NK-92 treated with Interleukin-12 subunit alpha and Interleukin-12 subunit beta, amount 100 ng/mL, for 24 hours (cell line): ENCODE results near the gene ZNF407.
"Not testable (repeated sequence)": the region's sequence is repeated elsewhere in the genome, so short reads cannot be mapped to it uniquely, and the experiment has no call there.

ENCODE experiments used
- DNase-seq: peaks from one replicate; lab custom pipeline; 2025; lab: John Stamatoyannopoulos, UW

Gene ZNF407

GRCh38 chr18:74933930-74934329, 336.3 kb downstream of the ZNF407 start:
- no peak for DNase-seq

- DNase-seq = no peak
Observed at GRCh38 chr18:74935434-74935833, 337.8 kb downstream of the ZNF407 start.

GRCh38 chr18:74936343-74936742, 338.7 kb downstream of the ZNF407 start:
- DNase-seq = no peak

GRCh38 chr18:74937291-74937690, 339.6 kb downstream of the ZNF407 start:
- no peak for DNase-seq

- DNase-seq = no peak
Observed at GRCh38 chr18:74940856-74941255, 343.2 kb downstream of the ZNF407 start.

GRCh38 chr18:74942319-74942910, 344.7 kb downstream of the ZNF407 start:
- DNase-seq = no peak

GRCh38 chr18:74944676-74945075, 347.0 kb downstream of the ZNF407 start:
- DNase-seq = no peak

GRCh38 chr18:74945774-74946545, 348.3 kb downstream of the ZNF407 start:
- DNase-seq = no peak

- no peak for DNase-seq
Observed at GRCh38 chr18:74946646-74947375, 349.1 kb downstream of the ZNF407 start.

GRCh38 chr18:74947417-74947816, 349.7 kb downstream of the ZNF407 start:
- no peak for DNase-seq

- no peak for DNase-seq
Observed at GRCh38 chr18:74947875-74948274, 350.2 kb downstream of the ZNF407 start.

GRCh38 chr18:74949611-74950010, 351.9 kb downstream of the ZNF407 start:
- DNase-seq = no peak

GRCh38 chr18:74950479-74950878, 352.8 kb downstream of the ZNF407 start:
- DNase-seq = no peak

GRCh38 chr18:74951165-74951760, 353.6 kb downstream of the ZNF407 start:
- no peak for DNase-seq

GRCh38 chr18:74957588-74958224, 360.0 kb downstream of the ZNF407 start:
- no peak for DNase-seq

- DNase-seq = no peak
Observed at GRCh38 chr18:74959216-74959615, 361.5 kb downstream of the ZNF407 start.

- no peak for DNase-seq
Observed at GRCh38 chr18:74961596-74961995, 363.9 kb downstream of the ZNF407 start.

GRCh38 chr18:74963820-74964446, 366.3 kb downstream of the ZNF407 start:
- no peak for DNase-seq

GRCh38 chr18:74965682-74966081, 368.0 kb downstream of the ZNF407 start:
- DNase-seq = no peak

- DNase-seq = no peak
Observed at GRCh38 chr18:74967438-74967837, 369.8 kb downstream of the ZNF407 start.

GRCh38 chr18:74967979-74968378, 370.3 kb downstream of the ZNF407 start:
- DNase-seq = no peak

GRCh38 chr18:74971358-74971757, 373.7 kb downstream of the ZNF407 start:
- not testable (repeated sequence) for DNase-seq
